H4 (cell line): ENCODE data around the gene ZC3H18. TPM values are rescaled to one million over a fixed set of nuclear protein-coding genes. Genes with fewer than 3 reads are reported as not detected.
A peak's percentile ranks its signal among the peaks of the same experiment; 100 is the strongest.

Experiments used
- DNase-seq: peaks from one replicate; pipeline ENCODE4 v3.0.0-alpha.2; 2015; ENCODE audit warnings: low spot score
- total RNA-seq: library from RNA; depleted of rRNA; stranded (reverse); fragments of >200 nt; shearing (Covaris generic); gene quantifications from 2 replicates; pipeline ENCODE4 v1.2.3, GENCODE V29; 2014

ZC3H18 gene
- total RNA-seq, 1 experiment from 2014 or later: 10.6 TPM

GRCh38 chr16:88623858-88624257 is 53.7 kb downstream of the ZC3H18 start:
- DNase-seq: no peak

- DNase-seq: no peak
These were observed 54.3 kb downstream of the ZC3H18 start for GRCh38 chr16:88624481-88624880.

GRCh38 chr16:88624977-88625576 is 54.9 kb downstream of the ZC3H18 start:
- DNase-seq: no peak

GRCh38 chr16:88626646-88627045 is 56.4 kb downstream of the ZC3H18 start:
- no peak for DNase-seq

GRCh38 chr16:88627531-88628411 is 57.6 kb downstream of the ZC3H18 start:
- no peak for DNase-seq

- no peak for DNase-seq
These were observed 58.3 kb downstream of the ZC3H18 start for GRCh38 chr16:88628512-88628974.

GRCh38 chr16:88629835-88630234 is 59.6 kb downstream of the ZC3H18 start:
- DNase-seq: no peak

- no peak for DNase-seq
These were observed 60.2 kb downstream of the ZC3H18 start for GRCh38 chr16:88630433-88630832.

- no peak for DNase-seq
These were observed 60.7 kb downstream of the ZC3H18 start for GRCh38 chr16:88630941-88631340.

GRCh38 chr16:88631384-88631783 is 61.2 kb downstream of the ZC3H18 start:
- no peak for DNase-seq

- DNase-seq: no peak
These were observed 61.9 kb downstream of the ZC3H18 start for GRCh38 chr16:88631920-88632586.

- DNase-seq: no peak
These were observed 62.4 kb downstream of the ZC3H18 start for GRCh38 chr16:88632587-88632930.

GRCh38 chr16:88633684-88634140 is 63.5 kb downstream of the ZC3H18 start:
- peak; percentile 33 for DNase-seq

GRCh38 chr16:88634141-88634993 is 64.2 kb downstream of the ZC3H18 start:
- no peak for DNase-seq

- no peak for DNase-seq
These were observed 64.9 kb downstream of the ZC3H18 start for GRCh38 chr16:88634994-88635670.

GRCh38 chr16:88635671-88636319 is 65.6 kb downstream of the ZC3H18 start:
- no peak for DNase-seq

- no peak for DNase-seq
These were observed 66.5 kb downstream of the ZC3H18 start for GRCh38 chr16:88636488-88637265.

GRCh38 chr16:88638323-88639230 is 68.4 kb downstream of the ZC3H18 start, which contains the start of gene IL17C:
Gene IL17C (plus strand): TSS chr16:88638572. CDS start chr16:88638642, 70 bp downstream.
- no peak for DNase-seq
